MM.1S (cell line): Measurements from ENCODE around the gene SZT2.
A peak's percentile ranks its signal among the peaks of the same experiment; 100 is the strongest.

Experiments
- CTCF ChIP-seq: fragments of 300-600 bp; sonication (generic); IDR thresholded peaks from 2 replicates; pipeline ENCODE4 v1.5.1; 2016; ENCODE audit warnings: antibody characterized with exemption, low read length, mixed read lengths
- EZH2 ChIP-seq: fragments of 300-600 bp; sonication (generic); optimal IDR thresholded peaks from 2 replicates; pipeline ENCODE3; 2017; ENCODE audit warnings: low read depth, mild to moderate bottlenecking, antibody characterized with exemption, low read length, mixed read lengths
- EZH2phosphoT487 ChIP-seq: fragments of 300-600 bp; sonication (generic); IDR thresholded peaks from 2 replicates; pipeline ENCODE4 v1.6.1; 2018; ENCODE audit warnings: antibody characterized with exemption, low read length

DNA sequence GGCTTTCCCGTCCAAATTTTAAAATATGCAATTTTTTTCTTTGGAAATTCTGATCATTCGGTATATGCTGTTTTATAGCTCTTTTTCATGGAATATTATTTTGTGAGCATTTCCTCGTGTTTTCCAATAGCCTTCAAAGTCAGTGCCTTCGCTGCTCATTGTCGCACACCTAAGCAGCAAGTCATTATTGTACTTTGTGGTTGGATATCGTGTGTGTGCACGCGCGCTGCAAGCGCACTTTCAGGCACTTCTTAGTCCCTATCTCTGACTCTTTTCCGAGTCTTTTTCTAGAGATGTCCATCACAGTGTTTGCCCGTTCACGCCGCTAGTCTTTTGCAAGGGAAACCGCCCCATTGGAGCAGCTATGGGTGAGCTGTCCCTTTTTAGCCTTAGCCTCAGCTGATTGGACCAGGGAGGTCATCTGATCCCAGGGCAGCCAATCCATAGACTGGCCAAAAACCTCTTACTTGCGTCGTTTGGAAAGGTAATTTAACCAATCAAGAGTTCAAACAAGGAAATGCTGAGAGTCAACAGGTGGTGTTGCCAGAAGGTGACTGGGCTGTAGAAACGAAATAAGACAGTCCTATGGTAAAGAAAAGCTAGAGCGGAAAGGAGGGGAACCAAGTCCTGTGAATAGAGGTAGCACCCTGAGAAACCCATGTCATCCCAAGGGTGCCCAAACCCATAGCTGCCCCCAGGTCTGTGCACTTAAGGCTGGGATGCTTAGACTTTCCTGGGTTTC is 64.7 kb downstream of the SZT2 start:
- TF ChIP-seq CTCF (peak; percentile 14), EZH2 (no peak), EZH2phosphoT487 (no peak)
